ENCODE results near the gene HDGFL2.
"Not testable (repeated sequence)": the region's sequence is repeated elsewhere in the genome, so short reads cannot be mapped to it uniquely, and the experiment has no call there.

HDGFL2 gene

DNA sequence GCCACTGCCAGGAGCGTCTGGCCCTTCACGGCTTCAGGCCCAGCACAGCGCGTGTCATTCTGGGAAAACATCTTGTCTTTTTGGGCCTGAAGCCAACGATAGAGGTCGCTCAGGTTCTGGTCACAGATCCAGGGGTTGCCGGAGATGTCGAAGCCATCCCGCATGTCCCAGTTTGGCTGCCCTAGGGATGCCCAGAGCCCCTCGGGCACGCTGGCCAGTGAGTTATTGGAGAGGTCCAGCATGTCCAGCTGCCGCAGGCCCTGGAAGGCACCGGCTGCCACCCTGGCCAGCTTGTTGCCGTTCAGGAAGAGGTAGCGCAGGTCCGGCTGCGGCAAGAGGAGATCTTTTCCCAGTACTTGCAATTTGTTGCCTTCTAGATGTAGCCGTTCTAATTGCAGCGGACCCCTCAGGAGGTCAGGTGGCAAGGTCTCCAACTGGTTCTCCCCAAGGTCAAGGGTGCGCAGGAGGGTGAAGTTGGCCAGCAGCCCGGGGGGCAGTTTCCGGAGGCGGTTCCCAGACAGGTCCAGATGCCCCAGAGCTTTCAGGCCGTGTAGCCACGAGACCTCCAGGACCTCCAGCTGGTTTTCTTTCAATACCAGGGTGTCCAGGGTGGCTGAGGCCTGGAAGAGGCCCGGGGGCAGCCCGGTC lies 66.0 kb downstream of the HDGFL2 start:
- DNase-seq = no peak

DNA sequence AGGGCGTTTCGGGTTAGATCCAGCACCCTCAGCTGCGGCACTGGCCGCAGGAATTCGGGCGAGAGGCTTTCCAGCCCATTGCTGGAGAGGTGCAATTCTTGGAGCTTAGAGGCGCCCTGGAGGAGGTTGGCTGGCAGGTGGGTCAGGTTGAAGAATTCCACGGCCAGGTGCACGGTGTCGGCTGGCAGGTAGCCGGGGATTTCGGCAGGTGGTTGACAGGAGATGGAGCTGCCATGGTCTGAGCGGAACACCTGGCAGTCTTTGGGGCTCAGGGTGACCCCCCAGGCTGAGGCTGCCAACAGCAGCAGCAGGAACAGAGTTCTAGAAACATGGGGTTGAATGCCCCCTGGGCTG lies 66.5 kb downstream of the HDGFL2 start:
- no peak for DNase-seq

DNA sequence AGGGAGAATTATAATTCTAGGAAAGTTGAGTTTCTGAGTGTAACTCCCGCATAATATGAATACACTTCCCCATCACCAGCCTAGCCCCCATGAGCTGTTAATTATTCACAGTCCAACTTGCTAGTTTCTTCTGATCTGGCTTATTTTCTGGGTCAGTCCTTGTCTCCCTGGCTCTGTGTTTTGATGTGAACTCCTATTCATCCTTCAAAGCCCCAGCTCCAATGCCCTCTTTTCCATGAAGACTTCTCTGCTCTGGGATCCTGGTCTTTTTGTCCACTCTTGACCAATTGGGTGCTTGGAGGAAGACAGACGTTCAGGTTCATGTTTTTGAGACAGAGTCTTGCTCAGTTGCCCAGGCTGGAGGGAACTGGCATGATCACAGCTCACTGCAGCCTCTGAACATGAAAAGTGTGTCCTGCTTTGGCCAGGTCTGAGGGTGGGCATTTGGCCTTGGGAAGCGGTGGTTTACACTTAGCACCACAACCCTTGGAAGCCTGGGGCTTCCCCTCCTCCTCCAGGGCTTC lies 67.1 kb downstream of the HDGFL2 start:
- DNase-seq = no peak

DNA sequence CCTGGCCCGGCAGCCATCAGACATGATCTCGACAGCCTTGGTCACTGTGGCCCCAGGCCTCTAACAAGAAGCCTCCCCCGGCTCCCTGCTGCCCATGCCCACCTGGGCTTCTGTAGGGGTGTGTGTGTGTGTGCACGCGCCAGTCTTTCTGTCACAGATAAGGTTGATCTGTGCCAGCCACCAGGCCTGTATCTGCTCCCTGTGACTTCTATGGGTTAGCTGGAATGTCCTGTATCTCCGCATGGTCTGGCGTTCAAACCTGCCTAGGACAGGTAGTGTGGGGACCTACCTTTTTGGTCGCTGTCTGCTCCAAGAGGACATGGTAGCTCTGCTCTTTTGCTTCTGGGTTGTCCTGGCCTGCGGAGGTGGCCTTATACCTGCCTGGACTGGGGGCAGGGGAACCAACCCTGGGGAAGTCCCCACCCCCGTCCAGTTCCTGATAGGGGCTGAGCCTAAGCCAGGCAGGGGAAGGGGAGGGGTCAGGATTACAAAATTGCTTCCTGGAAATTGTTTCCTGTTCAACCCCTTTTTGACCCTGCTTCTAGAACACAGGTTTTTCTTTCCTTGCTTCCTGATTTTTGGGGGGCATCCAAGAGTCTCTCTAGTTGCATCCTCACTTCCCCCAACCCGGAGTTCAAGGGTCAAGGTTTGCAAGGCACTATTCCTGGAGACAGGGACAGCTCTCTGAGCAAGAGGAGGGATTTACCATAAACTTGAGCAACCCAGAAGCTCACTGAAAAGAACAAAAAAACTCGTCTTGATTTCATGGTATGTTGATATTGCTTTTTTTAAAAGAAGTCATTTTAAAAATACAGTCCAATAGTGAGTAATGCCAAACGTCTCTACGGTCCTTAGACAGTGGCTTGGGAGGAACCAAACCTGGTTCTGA lies 67.8 kb downstream of the HDGFL2 start, which contains the start of gene LRG1:
Gene LRG1, minus strand, starts transcription at position 344 of the 889 bp plus-strand sequence. Its CDS starts 23 bp downstream, at position 321.
- no peak for DNase-seq

DNA sequence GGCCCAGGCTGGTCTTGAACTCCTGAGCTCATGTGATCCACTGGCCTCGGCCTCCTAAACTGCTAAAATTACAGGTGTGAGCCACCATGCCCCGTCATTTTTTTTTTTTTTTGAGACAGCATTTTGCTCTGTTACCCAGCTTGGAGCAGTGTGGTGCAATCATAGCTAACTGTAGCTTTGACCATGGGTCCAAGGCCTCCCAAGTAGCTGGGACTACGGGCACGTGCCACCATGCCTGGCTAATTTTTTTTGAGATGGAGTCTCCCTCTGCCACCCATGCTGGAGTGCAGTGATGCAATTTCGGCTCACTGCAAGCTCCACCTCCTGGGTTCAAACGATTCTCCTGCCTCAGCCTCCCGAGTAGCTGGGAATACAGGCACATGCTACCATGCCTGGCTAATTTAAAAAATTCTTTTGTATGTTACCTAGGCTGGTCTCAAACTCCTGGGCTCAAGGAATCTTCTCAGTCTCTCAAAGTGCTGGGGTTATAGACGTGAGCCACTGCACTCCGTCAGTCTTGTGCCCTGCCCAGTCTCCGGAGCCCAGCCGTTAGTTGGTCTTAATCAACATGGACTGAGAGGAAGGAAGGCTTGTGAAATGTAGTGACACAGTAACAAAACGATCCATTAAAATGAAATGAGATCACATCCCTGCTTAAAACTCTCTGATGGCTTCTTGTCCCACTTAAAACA lies 69.2 kb downstream of the HDGFL2 start:
- DNase-seq = no peak

- DNase-seq = not testable (repeated sequence)
Measured at GRCh38 chr19:4541806-4542145, 69.7 kb downstream of the HDGFL2 start.

DNA sequence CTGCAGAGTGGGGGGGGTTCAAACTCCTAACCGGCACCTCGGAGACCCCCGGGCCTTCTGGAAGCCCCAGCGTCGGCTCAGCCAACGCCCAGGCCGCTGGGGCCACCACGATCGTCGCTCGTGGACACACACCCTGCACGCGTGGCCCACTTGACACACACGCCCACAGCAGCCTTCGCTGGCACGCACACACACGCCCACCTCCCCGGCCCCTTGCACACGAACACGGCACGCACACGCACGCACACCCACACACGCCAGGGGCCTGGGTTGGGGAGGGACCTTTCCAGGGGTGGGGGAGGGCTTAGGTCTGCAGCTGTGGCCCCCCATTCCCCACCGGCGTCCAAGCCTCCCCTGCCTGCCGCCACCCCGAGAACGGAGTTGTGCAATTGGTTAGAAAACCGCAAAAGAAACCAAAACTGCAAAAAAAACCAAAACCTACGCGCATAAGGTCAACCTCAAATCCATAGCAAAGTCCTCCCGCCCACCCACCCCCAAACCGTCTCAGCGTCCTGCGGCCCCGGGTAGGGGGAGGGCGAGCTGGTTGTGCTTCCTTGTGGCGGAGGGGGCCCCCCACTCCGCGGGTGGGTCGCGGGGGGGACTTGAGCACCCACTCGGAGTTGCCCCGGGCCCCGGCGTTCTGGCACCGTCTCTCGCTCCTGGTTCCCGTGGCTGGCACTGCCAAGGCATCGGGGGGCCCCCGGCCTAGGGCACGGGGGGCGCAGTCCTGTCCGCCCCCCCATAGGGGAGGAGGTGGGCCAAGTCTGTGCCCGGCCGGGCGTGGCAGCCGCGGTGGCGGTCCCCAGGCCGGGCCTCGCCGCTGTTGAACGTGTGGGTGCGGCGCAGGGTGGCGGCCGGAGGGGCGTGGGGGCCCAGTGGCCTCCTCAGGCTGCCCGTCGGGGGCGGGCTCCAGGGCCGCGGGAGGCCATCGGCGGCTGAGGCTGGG lies 71.1 kb downstream of the HDGFL2 start:
- no peak for DNase-seq

- DNase-seq = no peak
Measured at GRCh38 chr19:4543842-4544647, 71.9 kb downstream of the HDGFL2 start.

- DNase-seq = no peak
Measured at GRCh38 chr19:4547303-4548237, 75.5 kb downstream of the HDGFL2 start.

DNA sequence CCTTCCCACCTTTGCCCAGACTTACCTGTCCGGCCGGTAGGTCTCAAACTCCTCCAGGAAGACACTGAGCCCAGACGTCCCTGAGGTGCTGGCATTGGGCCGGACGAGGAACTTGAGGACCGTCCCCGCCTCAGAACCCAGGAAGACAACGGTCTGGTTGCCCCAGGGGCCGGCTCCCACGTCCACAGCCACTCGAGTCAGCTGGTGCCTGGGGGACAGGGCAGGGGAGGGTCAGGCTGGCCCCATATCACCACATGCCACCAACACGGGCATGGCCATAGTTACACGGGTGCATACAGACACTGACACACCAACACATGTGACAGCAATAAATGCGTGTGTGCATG lies 76.1 kb downstream of the HDGFL2 start:
- DNase-seq = no peak

GRCh38 chr19:4550018-4550417 lies 77.9 kb downstream of the HDGFL2 start:
- DNase-seq = no peak

- no peak for DNase-seq
Measured at GRCh38 chr19:4550479-4551050, 78.5 kb downstream of the HDGFL2 start.
